Skin epidermis (tissue), 12 donors: Measurements from ENCODE around the gene DENND1B.
"Not testable (repeated sequence)": the region's sequence is repeated elsewhere in the genome, so short reads cannot be mapped to it uniquely, and the experiment has no call there.

Source experiments
- H3K27ac ChIP-seq, 21 experiments: fragments of 200-600 bp; sonication (generic) in 11 of 21; one replicate each; pipeline ENCODE4 v1.5.0; 2020; ENCODE audit warnings: mild to moderate bottlenecking in 3 of 21, inconsistent platforms in 2 of 21, moderate library complexity in 2 of 21
- H3K4me3 ChIP-seq, 7 experiments: fragments of 200-600 bp; sonication (generic) in 2 of 7; one replicate each; pipeline ENCODE4 v1.5.0; 2020; ENCODE audit warnings: inconsistent platforms in 2 of 7, mild to moderate bottlenecking in 2 of 7, moderate library complexity in 1 of 7

Gene DENND1B

DNA sequence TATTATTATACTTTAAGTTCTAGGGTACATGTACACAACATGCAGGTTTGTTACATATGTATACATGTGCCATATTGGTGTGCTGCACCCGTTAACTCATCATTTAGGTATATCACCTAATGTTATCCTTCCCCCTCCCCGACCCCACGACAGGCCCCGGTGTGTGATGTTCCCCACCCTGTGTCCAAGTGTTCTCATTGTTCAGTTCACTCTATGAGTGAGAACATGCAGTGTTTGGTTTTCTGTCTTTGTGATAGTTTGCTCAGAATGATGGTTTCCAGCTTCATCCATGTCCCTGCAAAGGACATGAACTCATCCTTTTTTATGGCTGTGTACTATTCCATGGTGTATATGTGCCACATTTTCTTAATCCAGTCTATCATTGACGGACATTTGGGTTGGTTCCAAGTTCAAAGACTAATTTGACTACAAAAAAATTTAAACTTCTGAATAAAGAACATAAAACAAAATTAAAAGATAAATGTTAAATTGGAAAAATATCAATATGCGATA is 22.6 kb downstream of the DENND1B start:
- H3K27ac ChIP-seq, H3K4me3 ChIP-seq: not testable (repeated sequence)

DNA sequence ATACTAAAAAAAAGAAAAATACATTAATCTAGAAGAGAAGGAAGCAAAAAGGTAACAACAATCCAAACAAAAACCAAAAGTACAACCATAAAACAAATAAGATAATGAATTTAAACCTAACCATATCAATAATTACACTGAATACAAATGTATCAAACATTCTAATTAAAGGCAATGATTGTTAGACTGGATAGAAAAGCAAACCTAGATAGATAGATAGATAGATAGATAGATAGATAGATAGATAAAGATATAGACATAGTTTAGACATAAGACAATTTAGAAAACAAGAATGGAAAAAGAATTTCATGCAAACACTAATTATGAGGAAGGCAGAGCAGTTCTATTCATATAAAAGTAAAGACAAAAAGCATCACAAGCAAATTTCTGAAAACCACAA is 24.9 kb downstream of the DENND1B start:
- Histone ChIP-seq H3K4me3 (no peak overlapping the region), H3K27ac (no peak overlapping the region)

DNA sequence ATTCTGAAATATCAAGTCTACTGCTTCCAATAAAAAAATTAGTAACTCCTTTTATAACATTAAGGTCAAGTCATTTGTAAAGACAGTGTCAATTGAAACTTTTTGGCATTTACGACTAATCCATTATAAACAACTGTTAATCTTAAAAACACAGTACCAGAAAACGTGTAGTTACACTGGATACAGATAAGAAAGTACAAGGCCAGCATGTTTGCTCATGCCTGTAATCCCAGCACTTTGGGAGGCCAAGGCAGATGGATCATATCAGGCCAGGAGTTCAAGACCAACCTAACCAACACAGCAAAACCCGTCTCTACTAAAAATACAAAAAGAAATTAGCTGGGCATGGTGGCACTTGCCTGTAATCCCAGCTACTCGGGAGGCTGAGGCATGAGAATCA is 29.4 kb downstream of the DENND1B start:
- H3K4me3 ChIP-seq, result no peak overlapping the region
- no peak overlapping the region for H3K27ac ChIP-seq

DNA sequence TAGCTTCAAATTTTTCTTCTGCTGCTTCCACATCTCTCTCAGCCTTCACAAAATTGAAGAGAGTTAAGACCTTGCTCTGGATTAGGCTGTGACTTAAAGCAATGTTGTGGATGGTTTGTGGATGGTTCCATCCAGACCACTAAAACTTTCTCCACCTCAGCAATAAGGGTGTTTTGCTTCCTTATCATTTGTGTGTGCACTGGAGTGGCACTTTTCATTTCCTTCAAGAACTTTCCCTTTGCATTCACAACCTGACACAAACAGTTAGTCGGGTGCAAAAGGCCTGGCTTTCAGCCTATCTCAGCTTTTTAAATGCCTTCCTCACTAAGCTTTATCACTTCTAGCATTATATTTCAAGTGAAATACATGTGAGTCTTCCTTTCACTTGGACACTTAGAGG is 30.3 kb downstream of the DENND1B start:
- H3K27ac ChIP-seq, result no peak overlapping the region
- no peak overlapping the region for H3K4me3 ChIP-seq

- Histone ChIP-seq H3K27ac (no peak overlapping the region), H3K4me3 (no peak overlapping the region)
Observed at GRCh38 chr1:197743578-197743977, 31.7 kb downstream of the DENND1B start.

DNA sequence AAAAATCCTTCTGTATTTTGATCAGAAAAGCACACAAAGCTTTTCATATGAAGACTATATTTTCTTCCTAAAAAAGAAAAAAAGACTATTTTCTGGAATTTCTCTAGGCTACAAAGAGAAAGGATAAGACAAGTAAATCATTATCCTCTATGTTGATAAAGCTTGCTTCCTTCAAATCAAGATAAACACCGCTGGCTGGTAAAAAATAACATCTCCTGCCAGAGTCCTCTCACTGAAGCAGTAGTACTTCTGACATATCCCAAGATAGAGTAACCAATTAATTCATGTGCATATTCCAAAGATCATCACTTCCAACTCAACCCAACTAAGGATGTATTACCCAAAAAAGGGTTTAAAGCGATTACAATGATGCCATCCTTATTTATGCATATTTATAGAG is 34.3 kb downstream of the DENND1B start:
- H3K4me3 ChIP-seq, result no peak overlapping the region
- no peak overlapping the region for H3K27ac ChIP-seq

- no peak overlapping the region for H3K27ac ChIP-seq
- no peak overlapping the region for H3K4me3 ChIP-seq
Observed at GRCh38 chr1:197738927-197739326, 36.4 kb downstream of the DENND1B start.

GRCh38 chr1:197737916-197738315 is 37.4 kb downstream of the DENND1B start:
- H3K27ac ChIP-seq, result no peak overlapping the region

DNA sequence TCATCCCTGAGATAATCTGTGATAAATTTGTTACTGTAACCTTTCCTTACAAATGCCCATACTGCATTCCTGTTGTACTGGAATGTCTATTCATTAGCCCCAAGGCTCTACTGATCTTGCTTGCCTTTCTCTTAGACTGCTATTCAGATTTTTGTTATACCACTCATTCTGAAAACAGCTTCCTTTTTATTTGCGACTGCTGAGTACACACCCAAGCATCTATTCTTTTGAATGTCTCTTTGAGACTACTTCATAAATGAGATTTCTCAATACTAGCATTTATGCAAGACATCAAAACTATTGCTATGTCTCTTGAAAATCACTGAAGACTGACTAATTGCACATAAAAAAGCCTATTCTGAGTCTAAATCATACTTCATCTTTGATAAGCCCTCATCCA is 38.6 kb downstream of the DENND1B start:
- no peak overlapping the region for H3K4me3 ChIP-seq
- H3K27ac ChIP-seq, result no peak overlapping the region

More at GRCh38 chr1:197737916-197738315, 37.4 kb downstream of the DENND1B start:
- no peak overlapping the region for H3K4me3 ChIP-seq

DNA sequence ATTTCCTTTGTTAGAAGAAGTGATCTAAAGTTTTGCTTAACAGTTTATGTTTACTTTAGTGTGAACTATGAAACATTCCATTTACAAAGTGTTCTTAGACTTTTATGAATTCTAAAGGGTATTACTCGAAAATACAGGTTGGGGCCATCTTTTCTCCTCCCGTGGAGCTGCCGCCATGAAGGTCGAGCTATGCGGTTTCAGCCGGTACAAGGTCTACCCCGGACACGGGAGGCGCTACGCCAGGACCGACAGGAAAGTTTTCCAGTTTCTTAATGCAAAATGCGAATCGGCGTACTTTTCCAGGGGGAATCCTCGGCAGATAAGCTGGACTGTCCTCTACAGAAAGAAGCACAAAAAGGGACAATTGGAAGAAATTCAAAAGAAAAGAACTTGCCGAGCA is 39.8 kb downstream of the DENND1B start:
- no peak overlapping the region for H3K27ac ChIP-seq
- no peak overlapping the region for H3K4me3 ChIP-seq

DNA sequence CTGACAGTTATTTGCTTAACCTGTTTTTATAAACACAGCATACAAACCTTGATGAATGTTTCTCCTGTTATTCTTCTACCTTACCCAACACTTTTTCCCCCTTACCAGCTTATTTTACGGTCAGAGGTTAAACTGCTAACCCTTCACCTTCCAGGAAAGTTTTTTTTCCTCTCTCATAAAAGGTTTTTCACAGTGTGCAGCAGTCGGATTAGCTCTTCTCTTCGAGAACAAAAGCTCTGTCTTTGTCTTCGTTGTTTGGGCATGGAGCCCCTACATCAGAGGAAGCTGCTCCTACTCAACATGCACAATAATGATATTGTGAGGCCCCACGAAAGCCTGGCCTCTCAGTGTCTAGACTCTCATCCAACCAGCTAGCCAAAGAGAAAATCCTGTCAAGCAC is 42.0 kb downstream of the DENND1B start:
- Histone ChIP-seq H3K27ac (no peak overlapping the region), H3K4me3 (no peak overlapping the region)

GRCh38 chr1:197732187-197732586 is 43.1 kb downstream of the DENND1B start:
- Histone ChIP-seq H3K4me3 (no peak overlapping the region), H3K27ac (no peak overlapping the region)

DNA sequence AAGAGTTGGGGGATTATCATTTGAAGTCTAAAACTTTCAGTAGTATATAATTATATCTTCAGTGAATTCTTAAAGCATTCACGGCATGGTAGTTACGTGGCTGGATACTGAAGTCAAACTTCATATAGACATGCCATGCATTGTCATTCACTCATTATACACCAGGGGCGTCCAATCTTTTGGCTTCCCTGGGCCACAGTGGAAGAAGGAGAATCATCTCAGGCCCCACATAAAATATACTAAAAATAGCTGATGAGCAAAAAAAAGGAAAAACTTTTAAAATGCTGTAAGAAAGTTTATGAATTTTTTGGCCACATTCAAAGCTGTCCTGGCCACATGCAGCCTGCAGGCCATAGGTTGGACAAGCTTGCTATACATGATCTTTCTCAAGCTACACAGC is 43.8 kb downstream of the DENND1B start:
- Histone ChIP-seq H3K4me3 (no peak overlapping the region), H3K27ac (no peak overlapping the region)

DNA sequence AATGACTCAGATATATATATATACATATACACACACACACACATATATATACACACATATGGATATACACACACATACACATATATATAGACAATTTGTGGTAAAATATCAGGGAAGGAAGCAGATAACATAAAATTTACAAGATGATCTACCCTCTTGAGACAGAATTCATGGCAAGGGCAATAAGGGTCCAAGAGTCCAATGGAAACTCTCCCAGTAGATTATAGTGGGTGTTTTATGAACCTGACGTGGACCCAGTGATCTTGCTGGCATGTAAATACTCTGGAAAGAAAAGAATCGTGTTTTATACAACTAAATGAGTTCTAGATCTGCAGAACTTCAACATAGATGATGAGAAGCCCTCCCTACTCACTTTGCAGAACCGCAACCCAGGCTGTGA is 49.3 kb downstream of the DENND1B start:
- no peak overlapping the region for H3K27ac ChIP-seq

DNA sequence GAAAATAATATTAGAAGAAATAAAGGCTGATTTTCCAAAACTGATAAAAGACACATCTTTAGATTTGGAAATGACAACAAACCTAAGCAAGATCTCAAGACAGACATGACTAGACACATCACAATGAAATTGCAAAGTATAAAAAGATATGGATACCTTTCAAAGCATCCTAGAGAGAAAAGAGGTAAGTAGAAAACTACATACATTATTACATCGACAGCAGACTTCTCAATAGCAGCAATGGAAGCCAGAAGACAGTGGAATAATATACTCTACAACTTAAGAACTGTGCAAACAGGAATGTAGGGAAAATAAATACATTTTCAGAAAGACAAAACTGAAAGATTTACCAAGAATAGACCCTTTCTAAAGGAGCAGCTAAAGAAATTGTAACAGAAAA is 50.2 kb downstream of the DENND1B start:
- no peak overlapping the region for H3K27ac ChIP-seq
- H3K4me3 ChIP-seq, result no peak overlapping the region

More for the DNA sequence above, 49.3 kb downstream of the DENND1B start:
- no peak overlapping the region for H3K4me3 ChIP-seq

DNA sequence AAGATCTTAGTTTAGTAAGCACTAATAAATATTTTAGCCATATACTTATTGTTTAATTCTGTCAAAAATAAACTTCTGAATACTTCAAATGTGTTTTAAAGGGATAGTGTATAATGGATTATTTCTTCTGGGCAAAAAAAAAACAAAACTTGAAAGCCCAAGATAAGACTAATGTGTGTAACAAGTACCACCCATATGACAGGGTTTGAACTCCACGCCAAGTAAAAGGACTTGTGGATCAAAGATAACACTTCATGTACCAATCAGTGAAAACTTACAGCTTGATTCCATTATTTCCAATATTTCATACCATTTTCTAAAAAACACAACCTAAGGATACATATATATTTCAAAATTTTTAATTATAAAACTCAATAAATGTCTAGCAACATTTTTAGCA is 59.5 kb downstream of the DENND1B start:
- no peak overlapping the region for H3K4me3 ChIP-seq
- no peak overlapping the region for H3K27ac ChIP-seq

DNA sequence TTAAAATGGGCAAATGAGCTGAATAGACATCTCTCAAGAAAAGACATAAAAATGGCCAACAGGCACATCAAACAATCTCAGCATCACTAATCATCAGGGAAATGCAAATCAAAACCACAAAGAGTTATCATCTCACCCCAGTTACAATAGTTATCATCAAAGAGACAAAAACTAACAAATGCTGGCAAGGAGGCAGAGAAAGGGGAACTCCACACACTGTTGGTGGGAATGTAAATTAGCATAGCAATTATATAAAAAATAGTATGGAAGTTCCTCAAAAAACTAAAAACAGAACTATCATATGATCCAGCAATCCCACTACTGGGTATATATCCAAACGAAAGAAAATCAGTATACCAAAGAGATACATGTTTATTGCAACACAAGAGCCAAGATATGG is 68.7 kb downstream of the DENND1B start:
- no peak overlapping the region for H3K27ac ChIP-seq
- no peak overlapping the region for H3K4me3 ChIP-seq

DNA sequence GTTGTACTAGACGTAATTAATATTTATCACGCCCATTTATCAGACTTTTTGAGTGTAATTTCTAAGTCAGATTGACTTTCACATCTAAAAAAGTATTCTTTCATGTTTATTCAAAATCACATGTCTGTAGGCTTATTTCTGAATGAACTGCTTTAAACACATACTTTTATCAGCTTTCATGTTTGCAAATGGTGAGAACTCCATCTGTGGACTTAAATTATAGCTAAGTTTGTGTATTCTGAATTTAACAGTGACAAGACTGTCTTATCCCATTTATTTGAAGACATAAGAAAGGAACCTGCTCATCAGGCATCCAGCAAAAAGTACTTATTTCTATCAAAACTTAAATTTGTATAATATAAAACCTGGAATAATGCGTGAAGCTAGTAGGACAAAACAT is 69.3 kb downstream of the DENND1B start:
- H3K4me3 ChIP-seq, result no peak overlapping the region
- H3K27ac ChIP-seq, result no peak overlapping the region

GRCh38 chr1:197700688-197701087 is 74.6 kb downstream of the DENND1B start:
- not testable (repeated sequence) for H3K4me3 ChIP-seq, H3K27ac ChIP-seq

DNA sequence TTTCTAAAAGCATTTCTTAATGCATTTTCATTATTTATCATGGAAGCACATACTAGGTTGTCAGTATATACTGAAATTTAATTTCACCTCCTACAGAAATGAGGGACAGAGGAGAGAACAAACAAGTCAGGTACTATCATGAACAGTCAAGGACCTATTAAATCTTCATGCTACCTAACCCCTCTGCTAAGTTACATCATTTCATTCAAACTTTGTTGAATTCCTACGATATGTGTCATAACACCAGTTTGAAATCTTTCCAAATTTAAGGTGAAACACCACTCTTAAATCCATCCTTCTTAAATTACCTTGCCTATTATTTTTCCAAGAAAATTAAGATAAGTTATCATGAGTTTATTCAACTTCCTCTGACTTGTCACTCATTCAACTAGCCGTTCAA is 78.9 kb downstream of the DENND1B start:
- Histone ChIP-seq H3K4me3 (no peak overlapping the region), H3K27ac (no peak overlapping the region)

DNA sequence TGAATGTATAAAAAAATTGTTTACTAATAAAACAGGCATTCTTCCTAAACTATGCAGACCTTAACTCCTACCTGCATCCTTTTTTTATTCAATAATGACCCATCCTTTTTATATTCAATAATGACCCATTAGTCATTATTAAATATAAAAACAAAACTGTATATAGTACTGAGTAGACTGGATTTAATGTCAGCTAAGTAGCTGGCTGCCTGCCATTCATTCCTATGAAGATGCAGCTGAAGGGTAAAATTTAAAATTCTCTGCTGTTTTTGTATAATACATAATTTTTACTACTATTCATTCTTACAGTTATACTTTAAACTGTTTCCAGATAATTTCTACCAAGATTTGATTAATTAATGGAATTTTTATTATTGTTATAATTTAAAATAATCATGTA is 79.3 kb downstream of the DENND1B start:
- no peak overlapping the region for H3K4me3 ChIP-seq

GRCh38 chr1:197692965-197693364 is 82.3 kb downstream of the DENND1B start:
- H3K27ac ChIP-seq, result no peak overlapping the region
- no peak overlapping the region for H3K4me3 ChIP-seq

More for the DNA sequence above, 79.3 kb downstream of the DENND1B start:
- no peak overlapping the region for H3K27ac ChIP-seq

DNA sequence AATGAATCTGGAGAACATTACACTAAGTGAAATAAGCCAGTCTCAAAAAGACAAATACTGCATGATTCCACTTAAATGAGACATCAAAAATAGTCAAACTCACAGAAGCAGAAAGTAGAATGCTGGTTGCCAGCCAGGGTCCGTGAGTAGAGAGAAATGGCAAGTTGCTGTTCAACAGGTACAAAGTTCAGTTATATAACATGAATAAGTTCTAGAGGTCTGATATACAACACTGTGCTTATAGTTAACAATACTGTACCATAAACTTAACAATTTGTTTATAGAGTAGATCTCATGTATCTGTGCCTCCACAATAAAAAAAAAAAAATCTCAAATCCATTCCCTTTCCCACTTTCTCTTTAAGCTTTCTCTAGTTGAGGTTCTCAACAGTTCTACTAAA is 83.5 kb downstream of the DENND1B start:
- Histone ChIP-seq H3K4me3 (no peak overlapping the region), H3K27ac (no peak overlapping the region)
